Tibial artery (tissue), 4 donors: ENCODE results near the gene PITPNM3.

Source experiments
- DNase-seq, 2 donors: peaks; one replicate each; pipeline ENCODE4 v3.0.0-alpha.2; 2019
- H3K27ac ChIP-seq, 2 donors: fragments of 200-600 bp; sonication (generic) in 1 of 2; 1 replicate in 1 of 2; 2 replicates in 1 of 2; pipeline ENCODE4 v1.5.1; 2018 to 2019; ENCODE audit warnings: mild to moderate bottlenecking in 1 of 2
- H3K27me3 ChIP-seq, 2 donors: fragments of 200-600 bp; sonication (generic) in 1 of 2; one replicate each; pipeline versions ENCODE4 v1.5.1 to v1.6.0; 2016 to 2019
- H3K36me3 ChIP-seq, 3 donors: fragments of 200-600 bp; sonication (generic) in 2 of 3; one replicate each; pipeline ENCODE4 v1.5.1; 2016 to 2019; ENCODE audit warnings: mild to moderate bottlenecking in 2 of 3
- H3K4me1 ChIP-seq, 4 donors: fragments of 200-600 bp; sonication (generic) in 2 of 4; 1 replicate in 3 of 4; 2 replicates in 1 of 4; pipeline ENCODE4 v1.5.1; 2016 to 2019
- H3K4me3 ChIP-seq, 2 donors: fragments of 200-600 bp; sonication (generic) in 1 of 2; 1 replicate in 1 of 2; 2 replicates in 1 of 2; pipeline ENCODE4 v1.5.1; 2018 to 2019; ENCODE audit warnings: mild to moderate bottlenecking in 2 of 2
- H3K9me3 ChIP-seq, 3 donors: fragments of 200-600 bp; sonication (generic) in 1 of 3; one replicate each; pipeline ENCODE4 v1.5.1; 2016 to 2019
- CTCF ChIP-seq, 2 experiments: fragments of 200-600 bp in 1 of 2; fragments of 450-650 bp in 1 of 2; IDR thresholded peaks; one replicate each; pipeline ENCODE4 v1.5.1; 2017 to 2019; ENCODE audit warnings: antibody characterized with exemption in 2 of 2, mild to moderate bottlenecking in 1 of 2, moderate library complexity in 1 of 2
- intact Hi-C: fragments of 100-400 bp; cut with DNase I; formaldehyde crosslinking; loops from one replicate; pipeline ENCODE4 v1.15.0; 2023; ENCODE audit warnings: low total_unique reads

The PITPNM3 gene

GRCh38 chr17:6505425-6506142 is 50.8 kb downstream of the PITPNM3 start:
- Histone ChIP-seq H3K27me3 (peaks cover 0 to 3% of the 10 kb centered on the region in 2 donors), H3K4me1 (peaks cover 0 to 30% (median 2%) of the 10 kb centered on the region in 4 donors), H3K4me3 (no peak overlapping the region), H3K27ac (no peak overlapping the region), H3K36me3 (no peaks in the 10 kb centered on the region), H3K9me3 (no peaks in the 10 kb centered on the region)
- no peak for TF ChIP-seq CTCF (IDR thresholded peaks at IDR 0.05)
- peak in 1 of 2 donors; percentile 52 for DNase-seq
- intact Hi-C loops: no loop called here

- peak in 1 of 2 donors; percentile 42 for DNase-seq
- TF ChIP-seq CTCF (IDR thresholded peaks at IDR 0.05): no peak
- Histone ChIP-seq H3K27me3 (no peaks in the 10 kb centered on the region), H3K4me1 (peaks cover 0 to 21% (median 2%) of the 10 kb centered on the region in 4 donors), H3K9me3 (no peaks in the 10 kb centered on the region), H3K36me3 (no peaks in the 10 kb centered on the region), H3K4me3 (no peak overlapping the region), H3K27ac (no peak overlapping the region)
- intact Hi-C loops: no loop called here
These were observed 52.6 kb downstream of the PITPNM3 start for GRCh38 chr17:6503641-6504195.

GRCh38 chr17:6502871-6503509 is 53.4 kb downstream of the PITPNM3 start:
- Histone ChIP-seq H3K36me3 (no peaks in the 10 kb centered on the region), H3K4me3 (no peak overlapping the region), H3K27me3 (no peaks in the 10 kb centered on the region), H3K27ac (no peak overlapping the region), H3K9me3 (no peaks in the 10 kb centered on the region), H3K4me1 (peaks cover 0 to 14% (median 2%) of the 10 kb centered on the region in 4 donors)
- TF ChIP-seq CTCF (IDR thresholded peaks at IDR 0.05): no peak
- DNase-seq: no peak
- intact Hi-C loops: no loop called here

GRCh38 chr17:6502142-6502541 is 54.2 kb downstream of the PITPNM3 start:
- H3K27ac ChIP-seq: no peak overlapping the region
- peaks cover 0 to 1% of the 10 kb centered on the region in 2 donors for H3K27me3 ChIP-seq
- intact Hi-C loops: no loop called here
- DNase-seq: peak in 1 of 2 donors; percentile 17
- H3K4me3 ChIP-seq: no peak overlapping the region
- H3K36me3 ChIP-seq: no peaks in the 10 kb centered on the region
- peaks cover 0 to 13% (median 2%) of the 10 kb centered on the region in 4 donors for H3K4me1 ChIP-seq
- TF ChIP-seq CTCF (IDR thresholded peaks at IDR 0.05): no peak
- H3K9me3 ChIP-seq: no peaks in the 10 kb centered on the region

GRCh38 chr17:6501359-6501758 is 55.0 kb downstream of the PITPNM3 start:
- Histone ChIP-seq H3K4me1 (peaks cover 0 to 8% (median 2%) of the 10 kb centered on the region in 4 donors), H3K27me3 (peaks cover 0 to 4% of the 10 kb centered on the region in 2 donors), H3K4me3 (no peak overlapping the region), H3K27ac (no peak overlapping the region), H3K9me3 (no peaks in the 10 kb centered on the region), H3K36me3 (no peaks in the 10 kb centered on the region)
- intact Hi-C loops: no loop called here
- no peak for TF ChIP-seq CTCF (IDR thresholded peaks at IDR 0.05)
- DNase-seq: peak in 1 of 2 donors; percentile 42
